Measurements from ENCODE around the gene KRT26. TPM values are rescaled to one million over a fixed set of nuclear protein-coding genes. Genes with fewer than 3 reads are reported as not detected.

The KRT26 gene
- total RNA-seq, 2 donors from 2014 or later = not detected

- DNase-seq (ENCODE audit: low spot score) = no peak
- no peak overlapping the region for H3K27ac Mint-ChIP-seq
- no peak for ATAC-seq
- H3K9me3 Mint-ChIP-seq = no peaks in the 10 kb centered on the region
- peaks cover 36 to 38% of the 10 kb centered on the region in 2 donors for H3K27me3 Mint-ChIP-seq
- H3K36me3 Mint-ChIP-seq = no peaks in the 10 kb centered on the region
- H3K4me3 Mint-ChIP-seq = no peak overlapping the region
- no peaks in the 10 kb centered on the region for H3K4me1 Mint-ChIP-seq (ENCODE audit: low read depth in 2 of 2)
These were observed 37.0 kb downstream of the KRT26 start for GRCh38 chr17:40735016-40735415.

- Mint-ChIP-seq H3K27ac (no peak overlapping the region), H3K36me3 (no peaks in the 10 kb centered on the region), H3K4me3 (no peak overlapping the region), H3K9me3 (no peaks in the 10 kb centered on the region), H3K4me1 (ENCODE audit: low read depth in 2 of 2) (no peaks in the 10 kb centered on the region), H3K27me3 (peaks cover 29 to 35% of the 10 kb centered on the region in 2 donors)
- no peak for ATAC-seq
- no peak for DNase-seq (ENCODE audit: low spot score)
These were observed 38.0 kb downstream of the KRT26 start for GRCh38 chr17:40734018-40734417.

GRCh38 chr17:40730970-40731369, 41.0 kb downstream of the KRT26 start:
- H3K36me3 Mint-ChIP-seq = no peaks in the 10 kb centered on the region
- peaks cover 24 to 29% of the 10 kb centered on the region in 2 donors for H3K27me3 Mint-ChIP-seq
- H3K27ac Mint-ChIP-seq = no peak overlapping the region
- ATAC-seq = no peak
- DNase-seq (ENCODE audit: low spot score) = no peak
- no peaks in the 10 kb centered on the region for H3K9me3 Mint-ChIP-seq
- no peak overlapping the region for H3K4me3 Mint-ChIP-seq
- H3K4me1 Mint-ChIP-seq (ENCODE audit: low read depth in 2 of 2) = no peaks in the 10 kb centered on the region

- Mint-ChIP-seq H3K4me3 (no peak overlapping the region), H3K27me3 (peaks cover 25 to 45% of the 10 kb centered on the region in 2 donors), H3K9me3 (no peaks in the 10 kb centered on the region), H3K27ac (no peak overlapping the region), H3K4me1 (ENCODE audit: low read depth in 2 of 2) (no peaks in the 10 kb centered on the region), H3K36me3 (no peaks in the 10 kb centered on the region)
- ATAC-seq = no peak
- DNase-seq (ENCODE audit: low spot score) = no peak
These were observed 44.4 kb downstream of the KRT26 start for GRCh38 chr17:40727447-40728231.

GRCh38 chr17:40726919-40727318, 45.1 kb downstream of the KRT26 start:
- H3K36me3 Mint-ChIP-seq = no peaks in the 10 kb centered on the region
- H3K4me1 Mint-ChIP-seq (ENCODE audit: low read depth in 2 of 2) = no peaks in the 10 kb centered on the region
- H3K9me3 Mint-ChIP-seq = no peaks in the 10 kb centered on the region
- no peak for DNase-seq (ENCODE audit: low spot score)
- ATAC-seq = no peak
- H3K4me3 Mint-ChIP-seq = no peak overlapping the region
- H3K27ac Mint-ChIP-seq = no peak overlapping the region
- H3K27me3 Mint-ChIP-seq = peaks cover 25 to 52% of the 10 kb centered on the region in 2 donors

- no peak overlapping the region for H3K27ac Mint-ChIP-seq
- H3K36me3 Mint-ChIP-seq = no peaks in the 10 kb centered on the region
- ATAC-seq (no peak), DNase-seq (ENCODE audit: low spot score) (no peak)
- no peaks in the 10 kb centered on the region for H3K9me3 Mint-ChIP-seq
- no peaks in the 10 kb centered on the region for H3K4me1 Mint-ChIP-seq (ENCODE audit: low read depth in 2 of 2)
- no peak overlapping the region for H3K4me3 Mint-ChIP-seq
- H3K27me3 Mint-ChIP-seq = peaks cover 25 to 46% of the 10 kb centered on the region in 2 donors
These were observed 47.3 kb downstream of the KRT26 start for GRCh38 chr17:40724656-40725055.

- ATAC-seq = no peak
- H3K4me1 Mint-ChIP-seq (ENCODE audit: low read depth in 2 of 2) = no peaks in the 10 kb centered on the region
- no peak for DNase-seq (ENCODE audit: low spot score)
- no peak overlapping the region for H3K27ac Mint-ChIP-seq
- no peak overlapping the region for H3K4me3 Mint-ChIP-seq
- peaks cover 25 to 46% of the 10 kb centered on the region in 2 donors for H3K27me3 Mint-ChIP-seq
- no peaks in the 10 kb centered on the region for H3K9me3 Mint-ChIP-seq
- H3K36me3 Mint-ChIP-seq = no peaks in the 10 kb centered on the region
These were observed 49.8 kb downstream of the KRT26 start for GRCh38 chr17:40722241-40722640.

- H3K27ac Mint-ChIP-seq = no peak overlapping the region
- no peaks in the 10 kb centered on the region for H3K4me1 Mint-ChIP-seq (ENCODE audit: low read depth in 2 of 2)
- DNase-seq (ENCODE audit: low spot score) = no peak
- no peaks in the 10 kb centered on the region for H3K9me3 Mint-ChIP-seq
- no peaks in the 10 kb centered on the region for H3K36me3 Mint-ChIP-seq
- no peak for ATAC-seq
- peaks cover 24 to 54% of the 10 kb centered on the region in 2 donors for H3K27me3 Mint-ChIP-seq
- H3K4me3 Mint-ChIP-seq = no peak overlapping the region
These were observed 51.1 kb downstream of the KRT26 start for GRCh38 chr17:40720899-40721298.

- Mint-ChIP-seq H3K4me1 (ENCODE audit: low read depth in 2 of 2) (no peaks in the 10 kb centered on the region), H3K27ac (no peak overlapping the region), H3K4me3 (no peak overlapping the region), H3K9me3 (no peaks in the 10 kb centered on the region), H3K36me3 (no peaks in the 10 kb centered on the region), H3K27me3 (peaks cover 25 to 53% of the 10 kb centered on the region in 2 donors)
- DNase-seq (ENCODE audit: low spot score) (no peak), ATAC-seq (no peak)
These were observed 53.1 kb downstream of the KRT26 start for GRCh38 chr17:40718930-40719329.

- no peaks in the 10 kb centered on the region for H3K4me1 Mint-ChIP-seq (ENCODE audit: low read depth in 2 of 2)
- no peak overlapping the region for H3K4me3 Mint-ChIP-seq
- H3K27ac Mint-ChIP-seq = no peak overlapping the region
- no peaks in the 10 kb centered on the region for H3K36me3 Mint-ChIP-seq
- no peak for DNase-seq (ENCODE audit: low spot score)
- H3K9me3 Mint-ChIP-seq = no peaks in the 10 kb centered on the region
- ATAC-seq = no peak
- peaks cover 20 to 42% of the 10 kb centered on the region in 2 donors for H3K27me3 Mint-ChIP-seq
These were observed 54.2 kb downstream of the KRT26 start for GRCh38 chr17:40717776-40718175.

Other genes with a start within 250 kb of the KRT26 start
- gene CCR7, start 206.7 kb downstream of the KRT26 start, total RNA-seq = 10 to 100 TPM; 65.7 to 71.1 TPM
- 10 to 100 TPM; 76.2 to 94.6 TPM for gene SMARCE1, start 124.4 kb downstream of the KRT26 start, total RNA-seq
- gene KRT222, start 107.0 kb downstream of the KRT26 start, total RNA-seq = not detected
- gene KRT24, start 68.4 kb downstream of the KRT26 start, total RNA-seq = not detected
- not detected for gene KRT25, start 16.9 kb downstream of the KRT26 start, total RNA-seq
- not detected for gene KRT27, start 10.3 kb upstream of the KRT26 start, total RNA-seq
- not detected for gene KRT28, start 27.8 kb upstream of the KRT26 start, total RNA-seq
- 10 to 100 TPM; 26.8 to 42.3 TPM for gene KRT10, start 50.4 kb upstream of the KRT26 start, total RNA-seq
- gene KRT12, start 95.0 kb upstream of the KRT26 start, total RNA-seq = not detected
- not detected for gene KRT20, start 113.0 kb upstream of the KRT26 start, total RNA-seq
- gene KRT23, start 165.4 kb upstream of the KRT26 start, total RNA-seq = not detected
- gene KRT39, start 194.7 kb upstream of the KRT26 start, total RNA-seq = not detected
- not detected for gene KRT40, start 212.1 kb upstream of the KRT26 start, total RNA-seq
- gene KRTAP3-3, start 222.0 kb upstream of the KRT26 start, total RNA-seq = not detected
- gene KRTAP3-2, start 227.7 kb upstream of the KRT26 start, total RNA-seq = not detected
- not detected for gene KRTAP3-1, start 236.9 kb upstream of the KRT26 start, total RNA-seq

Data from natural killer cell treated with Interleukin-12 subunit alpha and Interleukin-12 subunit beta and Interleukin-15 and Interleukin-18, amount 100 ng/mL, for 72 hours (primary cell).